PC-9 (cell line): ENCODE results near the gene CLIC1. TPM values are rescaled to one million over a fixed set of nuclear protein-coding genes. Genes with fewer than 3 reads are reported as not detected.

Experiments
- BruUV-seq: library from RNA; stranded (reverse); fragments of 400-500 nt; replicated peaks from 2 replicates; lab custom pipeline; 2021; lab: Mats Ljungman, UMichigan
- CTCF ChIA-PET: fragments of 300-600 bp; sonication (Branson Sonifier 250); formaldehyde crosslinking; loops from one replicate; lab custom pipeline; 2022; ENCODE audit warnings: antibody characterized with exemption; lab: Charles Lee
- POLR2A ChIA-PET: fragments of 300-600 bp; sonication (Branson Sonifier 250); formaldehyde crosslinking; loops from one replicate; lab custom pipeline; 2022; ENCODE audit warnings: antibody characterized with exemption; ENCODE audit not compliant: unreplicated experiment; lab: Charles Lee
- DNase-seq, 2 experiments: peaks; one replicate each; pipeline versions ENCODE4 v3.0.0 to v3.0.0-alpha.2; 2015 to 2022; ENCODE audit warnings: mixed read lengths in 1 of 2
- H2AFZ ChIP-seq: fragments of 200-600 bp; sonication (generic); 2 replicates; pipeline ENCODE4 v1.8.1; 2017; ENCODE audit warnings: antibody characterized with exemption
- H3F3A ChIP-seq: fragments of 200-600 bp; sonication (generic); 2 replicates; pipeline ENCODE4 v1.8.1; 2017; ENCODE audit warnings: antibody characterized with exemption, mild to moderate bottlenecking, low read depth; ENCODE audit not compliant: insufficient read depth
- H3K27ac ChIP-seq: fragments of 200-600 bp; sonication (generic); 2 replicates; pipeline ENCODE4 v1.6.1; 2016; ENCODE audit warnings: mixed run types
- H3K27me3 ChIP-seq: fragments of 200-600 bp; sonication (generic); 2 replicates; pipeline ENCODE4 v1.6.1; 2016; ENCODE audit warnings: low read depth, mixed run types; ENCODE audit not compliant: insufficient read depth
- H3K36me3 ChIP-seq: fragments of 200-600 bp; sonication (generic); 2 replicates; pipeline ENCODE4 v1.6.1; 2016; ENCODE audit warnings: low read depth, mixed run types
- H3K4me1 ChIP-seq: fragments of 200-600 bp; sonication (generic); replicated peaks from 2 replicates; pipeline ENCODE4 v1.6.1; 2016; ENCODE audit warnings: mixed run types; ENCODE audit not compliant: insufficient read depth
- H3K4me2 ChIP-seq: fragments of 200-600 bp; sonication (generic); 2 replicates; pipeline ENCODE4 v1.6.1; 2017; ENCODE audit warnings: mixed run types
- H3K4me3 ChIP-seq: fragments of 200-600 bp; sonication (generic); 2 replicates; pipeline ENCODE4 v1.6.1; 2016; ENCODE audit warnings: mixed run types
- H3K79me2 ChIP-seq: fragments of 200-600 bp; sonication (generic); 2 replicates; pipeline ENCODE4 v1.6.1; 2017; ENCODE audit warnings: low read depth, mixed run types
- H3K9me2 ChIP-seq: fragments of 200-600 bp; sonication (generic); 2 replicates; pipeline ENCODE4 v1.8.1; 2017; ENCODE audit warnings: mild to moderate bottlenecking; ENCODE audit not compliant: insufficient read depth
- H3K9me3 ChIP-seq: fragments of 200-600 bp; sonication (generic); 2 replicates; pipeline ENCODE4 v1.8.1; 2016; ENCODE audit warnings: low read depth; ENCODE audit not compliant: insufficient read depth
- H4K20me1 ChIP-seq: fragments of 200-600 bp; sonication (generic); 2 replicates; pipeline ENCODE4 v1.8.1; 2017; ENCODE audit not compliant: insufficient read depth
- CTCF ChIP-seq: fragments of 200-600 bp; sonication (generic); conservative IDR thresholded peaks from 2 replicates; pipeline ENCODE4 v1.6.1; 2017; ENCODE audit warnings: mixed run types, antibody characterized with exemption, mild to moderate bottlenecking, moderate library complexity
- EZH2 ChIP-seq: fragments of 200-600 bp; sonication (generic); IDR thresholded peaks from 2 replicates; pipeline ENCODE4 v1.8.0; 2017; ENCODE audit warnings: antibody characterized with exemption, low read depth
- intact Hi-C: fragments of 100-400 bp; cut with micrococcal nuclease; formaldehyde crosslinking; loops from one replicate; pipeline ENCODE4 v1.10.0; 2022; ENCODE audit not compliant: unreplicated experiment
- total RNA-seq: library from RNA; stranded (reverse); gene quantifications from 2 replicates; pipeline ENCODE4 v1.2.3, GENCODE V29; 2021

The CLIC1 gene
- total RNA-seq, 1 experiment from 2014 or later: 599 TPM

DNA sequence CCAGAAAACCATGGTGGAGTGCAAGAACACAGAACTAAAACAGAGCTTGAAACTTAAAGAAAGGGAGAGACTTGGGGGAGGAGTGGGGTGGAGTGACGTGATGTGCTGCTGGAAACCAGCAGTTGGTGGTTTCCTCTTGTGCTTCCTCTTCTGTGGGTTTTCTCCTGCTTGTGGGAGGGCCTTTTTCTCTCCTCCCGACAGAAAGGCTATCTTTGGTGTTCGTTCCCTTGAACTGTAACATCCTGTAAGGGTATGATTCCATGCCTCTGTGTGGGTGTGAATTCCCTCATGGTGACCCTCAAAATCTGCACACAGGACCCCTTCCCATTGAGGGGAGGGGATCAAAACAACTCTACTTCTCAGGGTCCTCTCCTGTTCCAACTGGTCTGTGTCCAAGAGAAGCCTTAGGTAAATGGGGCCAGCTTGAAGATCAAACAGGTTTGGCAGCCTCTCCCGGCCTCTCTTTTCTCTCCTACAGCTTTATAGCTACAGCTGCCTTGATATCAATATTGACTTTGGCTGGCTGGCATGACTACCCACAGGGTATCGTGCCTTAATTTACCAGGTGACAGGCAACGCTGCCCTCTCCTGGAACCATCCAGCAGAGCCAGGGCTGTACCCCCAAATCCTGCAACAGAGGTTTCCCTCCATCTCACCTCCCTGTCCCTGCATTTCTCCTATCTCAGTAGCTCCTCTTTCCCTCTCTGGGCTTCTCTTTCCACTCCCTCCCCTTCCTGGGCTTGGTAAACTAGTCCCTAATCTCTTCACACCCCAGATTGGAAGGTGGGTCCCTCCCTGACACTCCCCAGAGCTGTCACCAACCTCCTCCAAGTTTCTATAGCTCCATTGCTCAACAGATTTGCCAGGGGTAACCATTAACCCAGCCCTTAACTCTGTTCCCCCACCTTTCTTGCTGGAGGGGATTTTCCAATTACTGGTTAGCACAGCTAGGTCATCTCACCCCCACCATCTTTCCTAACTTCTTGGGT lies 2.0 kb upstream of the CLIC1 start:
- peak overlapping the region; percentile 78 for H2AFZ ChIP-seq
- DNase-seq: peak; percentile 65 to 78

GRCh38 chr6:31737315-31737990 lies 1.1 kb upstream of the CLIC1 start:
- H3K79me2 ChIP-seq: peaks cover 50% of the 10 kb centered on the region
- BruUV-seq: no TSS peak
- H3K27ac ChIP-seq: peak overlapping the region; percentile 79
- no peaks in the 10 kb centered on the region for H3K9me2 ChIP-seq
- peaks cover 27% of the 10 kb centered on the region for H3K36me3 ChIP-seq
- intact Hi-C loops: loop anchor here (5.0 to 10.0 kb wide), 2 partner anchors 193 to 240 kb away; partner anchors contain the start of genes ATP6V1G2, DDX39B, MICB and NFKBIL1
- peaks cover 44% of the 10 kb centered on the region for H3K4me1 ChIP-seq
- H3K9me3 ChIP-seq: no peaks in the 10 kb centered on the region
- peak overlapping the region; percentile 78 for H2AFZ ChIP-seq
- H3F3A ChIP-seq: peaks cover 54% of the 10 kb centered on the region
- DNase-seq: no peak
- H4K20me1 ChIP-seq: peaks cover 18% of the 10 kb centered on the region; the same call in 1 of the 2 replicates
- ChIA-PET CTCF (interaction anchor here (0.6 to 3.2 kb wide), 4 partner anchors 32 to 55 kb away, joined by 3 to 10 read pairs (median 6); no protein-coding TSS in a partner anchor), POLR2A (interaction anchor here (0.5 to 1.3 kb wide), 11 partner anchors 10 to 1560 kb away, joined by 3 to 7 read pairs (median 3); partner anchors contain the start of genes ABHD16A, HSPA1B and LSM2)
- peak overlapping the region; percentile 83 for H3K4me2 ChIP-seq
- H3K27me3 ChIP-seq: no peaks in the 10 kb centered on the region
- H3K4me3 ChIP-seq: peak overlapping the region; percentile 44; the same call in 1 of the 2 replicates
- no peak for TF ChIP-seq EZH2
- no peak for TF ChIP-seq CTCF

More for the DNA sequence above, 2.0 kb upstream of the CLIC1 start:
- peak overlapping the region; percentile 79 for H3K27ac ChIP-seq
- H3K4me1 ChIP-seq: peaks cover 44% of the 10 kb centered on the region
- H3K4me3 ChIP-seq: peak overlapping the region; percentile 44; the same call in 1 of the 2 replicates
- ChIA-PET POLR2A (interaction anchor here (0.5 to 1.3 kb wide), 13 partner anchors 9 to 1559 kb away, joined by 3 to 11 read pairs (median 4); partner anchors contain the start of genes ABHD16A and LSM2), CTCF (interaction anchor here (0.5 to 3.2 kb wide), 7 partner anchors 10 to 55 kb away, joined by 3 to 12 read pairs (median 6); no protein-coding TSS in a partner anchor)
- no peaks in the 10 kb centered on the region for H3K9me3 ChIP-seq
- H3K36me3 ChIP-seq: peaks cover 22% of the 10 kb centered on the region
- TF ChIP-seq CTCF: 0 out of 2 replicates have a peak, but pooled peaks have one; percentile 22
- TF ChIP-seq EZH2: no peak
- intact Hi-C loops: loop anchor here (1.0 to 10.0 kb wide), 5 partner anchors 9 to 241 kb away; partner anchors contain the start of genes ABHD16A, ATP6V1G2, DDAH2 and DDX39B
- peak overlapping the region; percentile 83 for H3K4me2 ChIP-seq
- BruUV-seq: TSS peak; percentile 12
- no peaks in the 10 kb centered on the region for H3K27me3 ChIP-seq
- H3K9me2 ChIP-seq: no peaks in the 10 kb centered on the region
- H4K20me1 ChIP-seq: peaks cover 11% of the 10 kb centered on the region; the same call in 1 of the 2 replicates
- H3K79me2 ChIP-seq: peaks cover 44% of the 10 kb centered on the region
- H3F3A ChIP-seq: peaks cover 46% of the 10 kb centered on the region
